Left ventricle myocardium inferior (tissue), 1 donor: Measurements from ENCODE around the gene ATP11B. TPM values are rescaled to one million over a fixed set of nuclear protein-coding genes. Genes with fewer than 3 reads are reported as not detected.

ENCODE experiments used
- DNase-seq: peaks from one replicate; pipeline ENCODE4 v3.0.0-alpha.2; 2020
- H3K27ac ChIP-seq: fragments of 200-600 bp; replicated peaks from 2 replicates; pipeline ENCODE4 v1.8.0; 2021
- H3K27me3 ChIP-seq: fragments of 200-600 bp; 2 replicates; pipeline ENCODE4 v1.8.0; 2021; ENCODE audit warnings: low read depth
- H3K36me3 ChIP-seq: fragments of 200-600 bp; 2 replicates; pipeline ENCODE4 v1.8.0; 2021
- H3K4me1 ChIP-seq: fragments of 200-600 bp; 2 replicates; pipeline ENCODE4 v1.8.0; 2021
- H3K4me3 ChIP-seq: fragments of 200-600 bp; 2 replicates; pipeline ENCODE4 v1.8.0; 2021; ENCODE audit warnings: mild to moderate bottlenecking, moderate library complexity
- H3K9me3 ChIP-seq: fragments of 200-600 bp; replicated peaks from 2 replicates; pipeline ENCODE4 v1.8.0; 2021
- CTCF ChIP-seq: fragments of 200-600 bp; IDR thresholded peaks from 2 replicates; pipeline ENCODE4 v1.8.0; 2021; ENCODE audit warnings: antibody characterized with exemption, mild to moderate bottlenecking, borderline replicate concordance
- intact Hi-C: fragments of 100-400 bp; cut with micrococcal nuclease; formaldehyde crosslinking; loops from one replicate; pipeline ENCODE4 v1.11.0; 2022
- total RNA-seq: library from RNA; stranded (reverse); fragmentation: NEBNext Ultra II Directional; extraction: Animal tissue kit (Norgen Biotek cat#: 25700); gene quantifications from one replicate; pipeline ENCODE4 v1.2.1, GENCODE V29; 2021
- donor health status: DM: no; HTN: yes; CAD: no; lungs with severe emphysema.

The ATP11B gene
- total RNA-seq, 1 donor from 2014 or later = 32.4 TPM

- intact Hi-C loops = no loop called here
- H3K36me3 ChIP-seq = peaks cover 24% of the 10 kb centered on the region
- H3K9me3 ChIP-seq = no peaks in the 10 kb centered on the region
- no peak for DNase-seq
- no peak overlapping the region for H3K4me3 ChIP-seq
- no peak overlapping the region for H3K27ac ChIP-seq
- no peak for TF ChIP-seq CTCF
- peaks cover under 1% of the 10 kb centered on the region for H3K4me1 ChIP-seq
- H3K27me3 ChIP-seq = no peaks in the 10 kb centered on the region
These were observed 118.4 kb downstream of the ATP11B start for GRCh38 chr3:182911782-182912111.

- H3K4me1 ChIP-seq = peaks cover 3% of the 10 kb centered on the region
- no peak for TF ChIP-seq CTCF
- H3K9me3 ChIP-seq = no peaks in the 10 kb centered on the region
- H3K27ac ChIP-seq = no peak overlapping the region
- no peak overlapping the region for H3K4me3 ChIP-seq
- peaks cover 24% of the 10 kb centered on the region for H3K36me3 ChIP-seq
- no peaks in the 10 kb centered on the region for H3K27me3 ChIP-seq
- intact Hi-C loops = no loop called here
- DNase-seq = no peak
These were observed 119.2 kb downstream of the ATP11B start for GRCh38 chr3:182912474-182912873.

- H3K27ac ChIP-seq = no peak overlapping the region
- no peaks in the 10 kb centered on the region for H3K27me3 ChIP-seq
- H3K36me3 ChIP-seq = peaks cover 21% of the 10 kb centered on the region
- TF ChIP-seq CTCF = no peak
- no peak overlapping the region for H3K4me3 ChIP-seq
- intact Hi-C loops = no loop called here
- peaks cover 3% of the 10 kb centered on the region for H3K4me1 ChIP-seq
- H3K9me3 ChIP-seq = no peaks in the 10 kb centered on the region
- DNase-seq = no peak
These were observed 120.6 kb downstream of the ATP11B start for GRCh38 chr3:182913889-182914288.

GRCh38 chr3:182914341-182914740 lies 121.0 kb downstream of the ATP11B start:
- Histone ChIP-seq H3K27ac (no peak overlapping the region), H3K4me3 (no peak overlapping the region), H3K27me3 (no peaks in the 10 kb centered on the region), H3K36me3 (peaks cover 21% of the 10 kb centered on the region), H3K4me1 (peaks cover 3% of the 10 kb centered on the region), H3K9me3 (no peaks in the 10 kb centered on the region)
- no peak for DNase-seq
- TF ChIP-seq CTCF = no peak
- intact Hi-C loops = no loop called here

GRCh38 chr3:182917134-182917533 lies 123.8 kb downstream of the ATP11B start:
- Histone ChIP-seq H3K27me3 (no peaks in the 10 kb centered on the region), H3K4me3 (no peak overlapping the region), H3K4me1 (peaks cover 19% of the 10 kb centered on the region), H3K36me3 (peaks cover 24% of the 10 kb centered on the region), H3K9me3 (no peaks in the 10 kb centered on the region), H3K27ac (no peak overlapping the region)
- no peak for TF ChIP-seq CTCF
- intact Hi-C loops = no loop called here
- DNase-seq = no peak

GRCh38 chr3:182919866-182920357 lies 126.6 kb downstream of the ATP11B start:
- no peak for DNase-seq
- Histone ChIP-seq H3K4me3 (no peak overlapping the region), H3K9me3 (no peaks in the 10 kb centered on the region), H3K4me1 (peaks cover 21% of the 10 kb centered on the region), H3K27ac (no peak overlapping the region), H3K27me3 (no peaks in the 10 kb centered on the region), H3K36me3 (peaks cover 10% of the 10 kb centered on the region)
- no peak for TF ChIP-seq CTCF
- intact Hi-C loops = no loop called here
